ENCODE measurements around the gene ETV2.
"Not testable (repeated sequence)": the region's sequence is repeated elsewhere in the genome, so short reads cannot be mapped to it uniquely, and the experiment has no call there.

ETV2 gene

GRCh38 chr19:35673121-35673804 is 31.7 kb downstream of the ETV2 start:
- H3K4me3 ChIP-seq (ENCODE audit: low read depth, low read length), result peak overlapping the region; percentile 35
- TF ChIP-seq CTCF (IDR thresholded peaks at IDR 0.05; ENCODE audit: low read depth, low read length), result no peak
- in situ Hi-C loops (cut with HindIII; ENCODE audit: low sequenced_read_pairs), result no loop called here
- DNase-seq (ENCODE audit: low read depth, low spot score), result peak; percentile 33

- H3K4me3 ChIP-seq (ENCODE audit: low read depth, low read length), result no peak overlapping the region
- no peak for DNase-seq (ENCODE audit: low read depth, low spot score)
- no peak for TF ChIP-seq CTCF (IDR thresholded peaks at IDR 0.05; ENCODE audit: low read depth, low read length)
- in situ Hi-C loops (cut with HindIII; ENCODE audit: low sequenced_read_pairs), result no loop called here
These were observed 34.1 kb downstream of the ETV2 start for GRCh38 chr19:35675589-35676140.

- no peak for DNase-seq (ENCODE audit: low read depth, low spot score)
- no peak overlapping the region for H3K4me3 ChIP-seq (ENCODE audit: low read depth, low read length)
- in situ Hi-C loops (cut with HindIII; ENCODE audit: low sequenced_read_pairs), result no loop called here
- TF ChIP-seq CTCF (IDR thresholded peaks at IDR 0.05; ENCODE audit: low read depth, low read length), result no peak
These were observed 48.3 kb downstream of the ETV2 start for GRCh38 chr19:35689836-35690235.

- in situ Hi-C loops (cut with HindIII; ENCODE audit: low sequenced_read_pairs); DNase-seq (ENCODE audit: low read depth, low spot score); H3K4me3 ChIP-seq (ENCODE audit: low read depth, low read length): not testable (repeated sequence)
These were observed 49.6 kb downstream of the ETV2 start for GRCh38 chr19:35691106-35691505.

- in situ Hi-C loops (cut with HindIII; ENCODE audit: low sequenced_read_pairs), result no loop called here
- TF ChIP-seq CTCF (IDR thresholded peaks at IDR 0.05; ENCODE audit: low read depth, low read length), result no peak
- DNase-seq (ENCODE audit: low read depth, low spot score), result no peak
- no peak overlapping the region for H3K4me3 ChIP-seq (ENCODE audit: low read depth, low read length)
These were observed 50.5 kb downstream of the ETV2 start for GRCh38 chr19:35692010-35692409.

- in situ Hi-C loops (cut with HindIII; ENCODE audit: low sequenced_read_pairs), result no loop called here
These were observed 51.9 kb downstream of the ETV2 start for GRCh38 chr19:35693422-35693821.

More at GRCh38 chr19:35693422-35693821, 51.9 kb downstream of the ETV2 start:
- no peak overlapping the region for H3K4me3 ChIP-seq (ENCODE audit: low read depth, low read length)
- no peak for TF ChIP-seq CTCF (IDR thresholded peaks at IDR 0.05; ENCODE audit: low read depth, low read length)
- DNase-seq (ENCODE audit: low read depth, low spot score), result no peak
